Hepatocyte (in vitro differentiated cells): ENCODE data around the gene ING3. TPM values are rescaled to one million over a fixed set of nuclear protein-coding genes. Genes with fewer than 3 reads are reported as not detected.

Source experiments
- DNase-seq: peaks from one replicate; pipeline ENCODE4 v3.0.0-alpha.2; 2016; ENCODE audit warnings: low spot score
- H2AFZ ChIP-seq: fragments of 200-600 bp; sonication (generic); 2 replicates; pipeline ENCODE4 v1.6.0; 2016; ENCODE audit warnings: antibody characterized with exemption, mild to moderate bottlenecking
- H3K27ac ChIP-seq: fragments of 200-600 bp; sonication (generic); 2 replicates; pipeline ENCODE4 v1.5.1; 2016; ENCODE audit warnings: mild to moderate bottlenecking
- H3K27me3 ChIP-seq: fragments of 200-600 bp; sonication (generic); 2 replicates; pipeline ENCODE4 v1.6.1; 2016
- H3K36me3 ChIP-seq: fragments of 200-600 bp; sonication (generic); replicated peaks from 2 replicates; pipeline ENCODE4 v1.5.1; 2016; ENCODE audit warnings: low read depth; ENCODE audit not compliant: insufficient read depth
- H3K4me1 ChIP-seq: fragments of 200-600 bp; sonication (generic); 2 replicates; pipeline ENCODE4 v1.5.1; 2016; ENCODE audit warnings: mild to moderate bottlenecking, moderate library complexity; ENCODE audit not compliant: insufficient read depth
- H3K4me2 ChIP-seq: fragments of 200-600 bp; sonication (generic); 2 replicates; pipeline ENCODE4 v1.6.0; 2016
- H3K4me3 ChIP-seq: fragments of 200-600 bp; sonication (generic); 2 replicates; pipeline ENCODE4 v1.5.1; 2016; ENCODE audit warnings: mild to moderate bottlenecking
- H3K79me2 ChIP-seq: fragments of 200-600 bp; sonication (generic); 2 replicates; pipeline ENCODE4 v1.6.0; 2017; ENCODE audit warnings: mild to moderate bottlenecking
- H3K9me2 ChIP-seq: fragments of 200-600 bp; sonication (generic); replicated peaks from 2 replicates; pipeline ENCODE4 v1.6.0; 2017; ENCODE audit warnings: mild to moderate bottlenecking; ENCODE audit not compliant: insufficient read depth
- H3K9me3 ChIP-seq: fragments of 200-600 bp; sonication (generic); 2 replicates; pipeline ENCODE4 v1.5.1; 2016; ENCODE audit warnings: low read depth, mild to moderate bottlenecking
- H4K20me1 ChIP-seq: fragments of 200-600 bp; sonication (generic); 2 replicates; pipeline ENCODE4 v1.6.0; 2016; ENCODE audit warnings: mild to moderate bottlenecking; ENCODE audit not compliant: insufficient read depth, poor library complexity, severe bottlenecking
- CTCF ChIP-seq: fragments of 200-600 bp; sonication (generic); IDR thresholded peaks from 2 replicates; pipeline ENCODE4 v1.5.1; 2016; ENCODE audit warnings: antibody characterized with exemption, mild to moderate bottlenecking; ENCODE audit not compliant: poor library complexity
- EZH2 ChIP-seq: fragments of 200-600 bp; sonication (generic); IDR thresholded peaks from 2 replicates; pipeline ENCODE4 v1.6.1; 2016; ENCODE audit warnings: antibody characterized with exemption, mild to moderate bottlenecking, borderline replicate concordance
- EZH2phosphoT487 ChIP-seq: fragments of 200-600 bp; sonication (generic); IDR thresholded peaks from one replicate; pipeline ENCODE4 v1.6.1; 2018; ENCODE audit warnings: antibody characterized with exemption, mild to moderate bottlenecking, low read depth, moderate library complexity; ENCODE audit not compliant: unreplicated experiment, severe bottlenecking
- WGBS: methylation state at CpG from one replicate; pipeline ENCODE4 v1.1.6; 2016; ENCODE audit warnings: low lambda C conversion rate; ENCODE audit errors: missing lambda C conversion rate; 5-methylcytosine and 5-hydroxymethylcytosine counted together
- polyA plus RNA-seq: library from polyadenylated mRNA; unstranded; fragments of >200 nt; fragmentation: Nextera tagmentation; extraction: Ambion mirVana; gene quantifications from 2 replicates; pipeline ENCODE4 v1.2.1, GENCODE V29; 2016
- total RNA-seq: library from RNA; depleted of rRNA; stranded (reverse); fragments of >200 nt; gene quantifications from 2 replicates; pipeline ENCODE4 v1.2.3, GENCODE V29; 2014

The ING3 gene
- total and polyA plus RNA-seq, 2 experiments from 2014 or later: 14.1 to 29.6 TPM

- H3K4me2 ChIP-seq: no peak overlapping the region
- no peaks in the 10 kb centered on the region for H3K27me3 ChIP-seq
- no peaks in the 10 kb centered on the region for H3K79me2 ChIP-seq
- H3K9me3 ChIP-seq: no peaks in the 10 kb centered on the region
- no peaks in the 10 kb centered on the region for H3K9me2 ChIP-seq
- DNase-seq: no peak
- H3K36me3 ChIP-seq: no peaks in the 10 kb centered on the region
- H3K4me3 ChIP-seq: no peak overlapping the region
- H4K20me1 ChIP-seq: no peaks in the 10 kb centered on the region
- no peak overlapping the region for H3K27ac ChIP-seq
- no peak for TF ChIP-seq EZH2phosphoT487
- no peak for TF ChIP-seq CTCF
- no peak for TF ChIP-seq EZH2
- no peaks in the 10 kb centered on the region for H3K4me1 ChIP-seq
- 95% methylated on average over 3 of the region's 3 CpGs for WGBS
- no peak overlapping the region for H2AFZ ChIP-seq
These were observed 33.8 kb downstream of the ING3 start for GRCh38 chr7:120984406-120984805.

- no peak for DNase-seq
These were observed 34.7 kb downstream of the ING3 start for GRCh38 chr7:120985130-120985758.

GRCh38 chr7:120985839-120986238 lies 35.3 kb downstream of the ING3 start:
- no peak for DNase-seq
- Histone ChIP-seq H3K79me2 (peaks cover 8% of the 10 kb centered on the region), H3K4me1 (no peaks in the 10 kb centered on the region), H3K27me3 (no peaks in the 10 kb centered on the region), H3K9me3 (no peaks in the 10 kb centered on the region), H2AFZ (no peak overlapping the region), H4K20me1 (no peaks in the 10 kb centered on the region), H3K4me3 (no peak overlapping the region), H3K27ac (no peak overlapping the region), H3K36me3 (no peaks in the 10 kb centered on the region), H3K4me2 (no peak overlapping the region), H3K9me2 (no peaks in the 10 kb centered on the region)
- WGBS: 95% methylated on average over 2 of the region's 2 CpGs
- no peak for TF ChIP-seq EZH2
- TF ChIP-seq CTCF: no peak
- no peak for TF ChIP-seq EZH2phosphoT487

More at GRCh38 chr7:120985130-120985758, 34.7 kb downstream of the ING3 start:
- Histone ChIP-seq H3K9me2 (no peaks in the 10 kb centered on the region), H3K4me3 (no peak overlapping the region), H3K4me2 (no peak overlapping the region), H3K36me3 (no peaks in the 10 kb centered on the region), H3K4me1 (no peaks in the 10 kb centered on the region), H3K27ac (no peak overlapping the region), H3K79me2 (peaks cover 2% of the 10 kb centered on the region), H2AFZ (no peak overlapping the region), H4K20me1 (no peaks in the 10 kb centered on the region), H3K27me3 (no peaks in the 10 kb centered on the region), H3K9me3 (no peaks in the 10 kb centered on the region)
- WGBS: 24% methylated on average over 2 of the region's 2 CpGs
- TF ChIP-seq CTCF (no peak), EZH2phosphoT487 (no peak), EZH2 (no peak)
